Measurements from ENCODE around the gene GARIN5B.

The GARIN5B gene

GRCh38 chr19:55305491-55305890 lies 57.6 kb downstream of the GARIN5B start:
- Mint-ChIP-seq H3K27ac (peak overlapping the region; percentile 27), H3K4me3 (no peak overlapping the region), H3K4me1 (ENCODE audit: low read depth) (peaks cover 9% of the 10 kb centered on the region), H3K9me3 (no peaks in the 10 kb centered on the region), H3K27me3 (ENCODE audit: low read depth) (no peaks in the 10 kb centered on the region), H3K36me3 (ENCODE audit: low read depth) (no peaks in the 10 kb centered on the region)
- peak; percentile 34 for DNase-seq (ENCODE audit: low spot score)

DNA sequence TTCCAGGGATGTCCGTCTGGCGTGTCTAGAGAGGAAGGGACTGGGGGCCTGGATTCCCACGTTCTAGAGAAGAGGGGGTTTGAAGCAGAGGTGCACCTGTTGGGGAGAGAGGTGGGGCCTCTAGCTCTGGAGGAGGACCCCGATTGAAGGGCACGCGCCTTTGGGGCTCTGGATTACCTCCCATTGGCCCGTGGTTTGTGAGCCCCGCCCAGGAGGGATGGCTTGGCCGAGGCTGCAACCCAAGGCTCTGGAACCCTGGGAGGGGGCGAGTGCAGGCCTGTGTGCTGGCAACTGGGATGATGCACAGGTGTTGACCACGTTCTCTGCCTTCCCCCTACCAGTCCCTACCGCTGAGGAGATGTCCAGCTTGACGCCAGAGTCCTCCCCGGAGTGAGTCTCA lies 58.1 kb downstream of the GARIN5B start:
- Mint-ChIP-seq H3K27me3 (ENCODE audit: low read depth) (no peaks in the 10 kb centered on the region), H3K4me3 (no peak overlapping the region), H3K4me1 (ENCODE audit: low read depth) (peaks cover 9% of the 10 kb centered on the region), H3K36me3 (ENCODE audit: low read depth) (no peaks in the 10 kb centered on the region), H3K27ac (no peak overlapping the region), H3K9me3 (no peaks in the 10 kb centered on the region)
- no peak for DNase-seq (ENCODE audit: low spot score)

All from T-helper 2 cell treated with Interferon-gamma antibody and Interleukin-4, amounts not matched to agents 5 μg/mL and 100 μg/mL, for 36 hours (primary cell).